GM18517 (cell line): ENCODE results near the gene CLK2.
A peak's percentile ranks its signal among the peaks of the same experiment; 100 is the strongest.
"Not testable (repeated sequence)": the region's sequence is repeated elsewhere in the genome, so short reads cannot be mapped to it uniquely, and the experiment has no call there.

ENCODE experiments used
- ATAC-seq: cut with Tn5 transposase; IDR thresholded peaks from one replicate; pipeline ENCODE4 v1.9.1; 2021; ENCODE audit warnings: mild to moderate bottlenecking, moderate library complexity; ENCODE audit not compliant: unreplicated experiment

CLK2 gene

GRCh38 chr1:155297384-155297783 is 24.1 kb upstream of the CLK2 start:
- ATAC-seq = no peak

- no peak for ATAC-seq
These were observed 23.4 kb upstream of the CLK2 start for GRCh38 chr1:155296661-155297060.

DNA sequence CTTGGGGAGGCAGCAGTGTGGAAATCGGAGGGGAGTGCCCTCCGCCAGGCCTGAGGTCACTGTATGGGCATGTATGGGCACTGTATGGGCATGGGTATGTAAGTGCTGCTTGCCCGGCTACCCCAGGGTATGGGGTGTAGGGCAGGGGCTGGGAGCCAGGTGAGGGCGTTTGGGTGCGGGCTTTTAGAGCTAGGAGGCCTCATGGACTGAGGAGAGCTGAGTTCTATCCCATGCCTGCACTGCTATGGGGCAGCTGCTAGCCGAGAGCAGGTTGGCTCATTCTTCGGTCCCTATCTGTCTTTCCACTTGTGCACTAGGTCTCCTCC is 22.6 kb upstream of the CLK2 start:
- ATAC-seq = no peak

- ATAC-seq = no peak
These were observed 22.1 kb upstream of the CLK2 start for GRCh38 chr1:155295183-155295941.

- ATAC-seq = no peak
These were observed 21.3 kb upstream of the CLK2 start for GRCh38 chr1:155294520-155295182.

- no peak for ATAC-seq
These were observed 19.9 kb upstream of the CLK2 start for GRCh38 chr1:155293086-155293749.

- not testable (repeated sequence) for ATAC-seq
These were observed 17.7 kb upstream of the CLK2 start for GRCh38 chr1:155291006-155291405.

- no peak for ATAC-seq
These were observed 14.8 kb upstream of the CLK2 start for GRCh38 chr1:155287987-155288543.

GRCh38 chr1:155286544-155286943 is 13.2 kb upstream of the CLK2 start:
- ATAC-seq = no peak

DNA sequence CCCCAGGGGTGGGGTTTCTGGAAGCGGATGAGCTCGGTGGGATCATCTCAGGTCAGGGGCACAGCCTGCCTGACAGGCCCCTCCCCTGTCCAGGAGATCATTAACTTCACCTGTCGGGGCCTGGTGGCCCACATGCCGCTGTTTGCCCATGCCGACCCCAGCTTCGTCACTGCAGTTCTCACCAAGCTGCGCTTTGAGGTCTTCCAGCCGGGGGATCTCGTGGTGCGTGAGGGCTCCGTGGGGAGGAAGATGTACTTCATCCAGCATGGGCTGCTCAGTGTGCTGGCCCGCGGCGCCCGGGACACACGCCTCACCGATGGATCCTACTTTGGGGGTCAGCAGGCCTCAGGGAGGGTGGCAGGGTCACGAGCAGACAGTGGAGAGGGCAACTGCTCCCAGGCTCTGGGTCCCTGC is 12.3 kb upstream of the CLK2 start:
- no peak for ATAC-seq

DNA sequence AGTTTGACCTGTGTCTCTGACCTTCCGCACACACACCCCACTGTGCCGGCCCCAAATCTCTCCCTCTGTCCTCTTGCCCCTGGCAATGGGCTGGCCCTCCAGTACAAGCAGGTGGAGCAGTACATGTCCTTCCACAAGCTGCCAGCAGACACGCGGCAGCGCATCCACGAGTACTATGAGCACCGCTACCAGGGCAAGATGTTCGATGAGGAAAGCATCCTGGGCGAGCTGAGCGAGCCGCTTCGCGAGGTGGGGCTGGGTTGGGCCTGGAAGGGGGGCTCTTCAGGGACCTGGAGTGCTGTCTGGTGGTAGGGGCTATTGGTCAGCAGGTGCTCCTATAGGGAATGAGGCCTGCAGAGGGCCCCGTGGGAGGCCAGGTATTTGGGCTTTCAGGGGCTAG is 11.8 kb upstream of the CLK2 start:
- no peak for ATAC-seq

DNA sequence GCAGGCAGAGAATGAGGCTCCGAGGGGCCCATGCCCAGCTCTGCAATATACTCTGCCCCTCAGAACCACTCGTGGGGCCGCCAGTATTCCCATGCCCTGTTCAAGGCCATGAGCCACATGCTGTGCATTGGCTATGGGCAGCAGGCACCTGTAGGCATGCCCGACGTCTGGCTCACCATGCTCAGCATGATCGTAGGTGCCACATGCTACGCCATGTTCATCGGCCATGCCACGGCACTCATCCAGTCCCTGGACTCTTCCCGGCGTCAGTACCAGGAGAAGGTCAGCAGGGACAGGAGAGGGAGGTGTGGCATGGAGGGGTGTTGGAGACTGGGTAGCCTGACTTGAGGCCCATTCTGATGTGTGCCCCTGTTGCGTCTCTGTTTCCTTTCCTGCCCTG is 11.2 kb upstream of the CLK2 start:
- ATAC-seq = no peak

DNA sequence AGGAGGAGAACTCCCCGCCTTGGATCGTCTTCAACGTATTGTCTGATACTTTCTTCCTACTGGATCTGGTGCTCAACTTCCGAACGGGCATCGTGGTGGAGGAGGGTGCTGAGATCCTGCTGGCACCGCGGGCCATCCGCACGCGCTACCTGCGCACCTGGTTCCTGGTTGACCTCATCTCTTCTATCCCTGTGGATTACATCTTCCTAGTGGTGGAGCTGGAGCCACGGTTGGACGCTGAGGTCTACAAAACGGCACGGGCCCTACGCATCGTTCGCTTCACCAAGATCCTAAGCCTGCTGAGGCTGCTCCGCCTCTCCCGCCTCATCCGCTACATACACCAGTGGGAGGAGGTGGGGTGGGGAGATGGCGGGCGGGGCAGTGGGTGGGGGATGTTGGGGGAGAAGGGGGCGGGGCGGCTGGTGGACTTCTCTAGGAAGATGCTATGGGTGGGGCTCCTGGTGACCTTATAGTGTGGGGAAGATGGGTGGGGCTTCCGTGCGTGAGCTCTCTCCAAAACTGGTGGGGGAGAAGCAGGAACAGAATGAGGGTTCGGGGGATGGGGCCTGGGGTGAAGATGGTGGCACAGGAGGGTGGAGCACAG is 9.3 kb upstream of the CLK2 start:
- no peak for ATAC-seq

- ATAC-seq = no peak
These were observed 6.0 kb upstream of the CLK2 start for GRCh38 chr1:155279268-155279667.

- no peak for ATAC-seq
These were observed 5.4 kb upstream of the CLK2 start for GRCh38 chr1:155278689-155279160.

GRCh38 chr1:155277902-155278688 is 4.8 kb upstream of the CLK2 start:
- no peak for ATAC-seq

DNA sequence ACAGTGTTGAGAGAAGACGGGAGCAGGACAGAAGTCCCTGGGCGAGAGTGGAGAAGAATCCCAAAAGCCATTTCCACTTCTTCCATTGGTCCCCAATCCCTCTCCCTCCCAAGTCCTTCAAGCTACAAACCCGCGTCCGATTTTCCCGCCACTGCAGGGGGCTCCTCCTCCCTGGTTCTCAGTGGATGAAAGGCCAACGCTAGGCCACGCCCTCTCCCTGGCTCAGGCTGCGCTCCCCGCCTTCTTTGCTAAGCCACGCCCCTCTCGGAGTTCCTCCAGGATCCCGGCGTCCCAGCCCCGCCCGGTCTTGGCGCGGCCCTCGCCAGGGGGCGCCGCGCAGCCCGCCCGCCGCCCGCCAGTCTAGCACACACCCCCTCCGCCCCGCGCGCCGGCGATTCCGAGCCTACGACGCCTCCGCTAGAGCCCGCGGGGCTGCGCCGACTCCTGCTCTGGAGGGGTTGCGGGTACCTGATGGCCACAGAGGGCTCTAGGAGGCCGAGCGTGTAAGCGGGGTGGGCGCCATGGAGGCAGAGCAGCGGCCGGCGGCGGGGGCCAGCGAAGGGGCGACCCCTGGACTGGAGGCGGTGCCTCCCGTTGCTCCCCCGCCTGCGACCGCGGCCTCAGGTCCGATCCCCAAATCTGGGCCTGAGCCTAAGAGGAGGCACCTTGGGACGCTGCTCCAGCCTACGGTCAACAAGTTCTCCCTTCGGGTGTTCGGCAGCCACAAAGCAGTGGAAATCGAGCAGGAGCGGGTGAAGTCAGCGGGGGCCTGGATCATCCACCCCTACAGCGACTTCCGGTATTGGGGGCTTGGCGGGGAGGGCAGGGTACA is 4.0 kb upstream of the CLK2 start, which contains the start of gene HCN3:
TSS of gene HCN3 (plus strand) at position 394 of the 832 bp plus-strand sequence. CDS start at position 522, 128 bp downstream.
- ATAC-seq = peak; percentile 62

- peak; percentile 17 for ATAC-seq
These were observed 600 bp downstream of the CLK2 start for GRCh38 chr1:155272466-155273342.

DNA sequence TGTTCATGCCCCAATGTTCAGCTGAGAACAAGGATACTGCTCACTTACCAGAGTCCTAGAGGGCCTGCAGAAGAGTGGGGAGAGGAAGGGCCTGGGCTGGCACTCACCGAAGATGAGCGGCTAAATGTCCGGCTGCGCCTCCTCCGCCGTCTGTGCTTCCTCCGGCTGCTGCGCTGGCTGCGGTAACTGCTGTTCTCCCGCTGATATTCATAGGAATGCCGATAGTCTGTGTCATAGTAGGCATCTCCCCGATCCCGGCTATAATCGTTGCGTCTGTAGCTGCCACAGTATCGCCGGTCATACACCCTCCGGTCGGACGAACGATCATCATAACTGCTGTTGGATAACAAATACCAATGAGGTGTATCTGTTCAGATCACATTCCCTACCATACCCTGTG is 3.9 kb downstream of the CLK2 start:
- ATAC-seq = no peak
